ENCODE results near the gene PRKN.

DNA sequence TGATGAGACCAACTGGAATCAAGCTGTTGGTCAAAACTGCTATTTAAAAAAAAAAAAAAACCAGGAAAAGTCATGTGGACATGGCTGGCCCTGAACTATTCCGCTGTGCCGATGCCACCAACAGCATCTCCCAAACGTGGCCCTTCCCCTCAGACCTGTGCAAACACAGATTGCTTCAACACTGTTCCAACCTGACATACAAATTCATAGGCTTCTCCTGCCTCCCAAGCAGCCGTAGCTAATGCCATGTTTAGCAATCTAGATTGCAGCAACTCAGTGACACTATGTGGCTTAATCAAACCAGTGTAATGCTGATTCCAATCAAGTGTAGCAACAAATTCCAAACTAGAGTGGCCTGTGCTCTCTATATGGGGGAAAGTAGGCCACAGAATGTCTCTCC, 16.2 kb downstream of the PRKN start:
- TF ChIP-seq TAF1 (IDR thresholded peaks at IDR 0.05; ENCODE audit: control insufficient read depth, extremely low read depth, insufficient read depth, low read length, severe bottlenecking) (no peak), CTCF (IDR thresholded peaks at IDR 0.05 in 2 of 3, conservative IDR thresholded peaks at IDR 0.05 in 1 of 3; ENCODE audit: insufficient read depth in 2 of 3, low read depth in 1 of 3, low read length in 3 of 3) (no peak), POLR2AphosphoS5 (IDR thresholded peaks at IDR 0.05; ENCODE audit: control insufficient read depth, insufficient read depth, low read depth, low read length) (no peak)
